Glomerular visceral epithelial cell (primary cell): Measurements from ENCODE around the gene SPIB.
"Not testable (repeated sequence)": the region's sequence is repeated elsewhere in the genome, so short reads cannot be mapped to it uniquely, and the experiment has no call there.

Experiments used
- DNase-seq: peaks from one replicate; pipeline ENCODE4 v3.0.0-alpha.2; 2016; ENCODE audit errors: extremely low spot score

SPIB gene

DNA sequence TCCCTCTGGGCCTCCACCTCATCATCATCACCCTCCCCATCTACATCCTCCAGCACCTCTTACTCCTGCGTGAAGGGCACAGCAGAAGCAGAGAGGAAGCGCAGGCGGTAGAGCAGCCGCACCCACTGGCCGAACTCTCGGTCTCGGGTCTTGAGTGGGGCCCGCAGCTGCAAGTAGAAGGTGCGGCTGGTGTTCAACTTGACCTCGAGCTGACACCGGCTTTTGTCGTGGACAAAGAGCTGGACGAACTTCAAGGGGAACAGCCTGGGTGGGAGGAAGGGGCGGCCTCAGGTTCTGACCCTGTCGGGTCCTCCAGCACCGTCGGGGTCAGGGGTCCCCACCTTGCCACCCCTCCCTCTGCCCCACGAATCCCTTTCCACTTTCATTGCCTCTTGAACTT lies 48.8 kb downstream of the SPIB start:
- no peak for DNase-seq

DNA sequence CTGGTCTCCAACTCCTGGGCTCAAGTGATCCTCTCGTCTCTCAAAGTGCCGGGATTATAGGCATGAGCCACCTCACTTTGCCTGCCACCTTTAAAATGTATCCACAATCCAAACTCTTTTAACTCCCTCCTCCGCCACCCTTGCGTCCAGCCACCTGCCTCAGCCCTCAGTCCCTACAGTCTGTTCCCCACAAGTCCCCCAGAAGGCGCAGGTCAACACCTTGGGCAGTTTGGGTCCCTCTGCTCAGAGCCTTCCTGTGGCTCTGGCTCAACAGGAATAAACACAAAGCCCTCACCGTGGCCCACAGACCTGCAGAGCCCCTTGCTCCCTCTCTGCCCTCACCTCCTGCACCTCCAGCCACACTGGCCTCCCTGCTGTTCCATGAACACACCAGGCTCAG lies 50.1 kb downstream of the SPIB start:
- no peak for DNase-seq

DNA sequence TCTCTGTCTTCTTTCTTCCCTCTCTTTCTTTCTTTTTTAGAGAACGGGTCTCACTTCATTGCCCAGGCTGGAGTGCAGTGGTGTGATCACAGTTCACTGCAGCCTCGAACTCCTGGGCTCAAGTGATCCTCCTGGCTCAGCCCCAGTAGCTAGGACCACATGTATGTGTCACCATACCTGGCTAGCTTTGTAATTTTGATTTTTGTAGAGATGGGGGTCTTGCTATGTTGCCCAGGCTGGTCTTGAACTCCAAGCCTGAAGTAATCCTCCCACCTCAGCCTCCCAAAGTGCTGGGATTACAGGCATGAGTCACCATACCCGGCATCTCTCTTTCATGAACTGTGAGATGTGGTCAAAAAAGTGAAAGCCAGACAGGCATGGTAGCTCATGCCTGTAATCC lies 54.6 kb downstream of the SPIB start:
- DNase-seq, result not testable (repeated sequence)

DNA sequence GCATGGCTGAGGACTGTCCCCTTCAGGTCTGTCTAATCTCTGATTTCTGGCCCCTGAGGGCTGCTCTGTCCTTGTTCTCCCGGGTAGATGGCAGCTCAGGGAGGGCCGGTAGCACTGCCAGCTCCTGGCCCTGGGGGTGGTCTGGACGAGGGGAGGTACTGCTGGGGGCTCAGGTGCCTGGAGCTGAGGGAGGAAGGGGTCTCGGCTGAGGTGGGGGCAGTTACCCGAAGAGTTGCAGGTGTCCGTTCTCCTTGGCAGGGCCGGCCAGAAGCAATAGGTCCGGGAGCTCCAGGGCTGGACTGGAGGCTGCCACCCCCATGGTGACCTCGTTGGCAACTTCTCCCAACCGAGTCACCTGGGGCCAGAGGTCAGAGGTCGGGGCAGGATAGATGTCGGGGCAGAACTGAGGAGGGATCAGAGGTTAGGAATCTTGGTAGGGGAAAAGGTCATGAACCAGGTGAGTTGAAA lies 56.4 kb downstream of the SPIB start:
- DNase-seq, result no peak

DNA sequence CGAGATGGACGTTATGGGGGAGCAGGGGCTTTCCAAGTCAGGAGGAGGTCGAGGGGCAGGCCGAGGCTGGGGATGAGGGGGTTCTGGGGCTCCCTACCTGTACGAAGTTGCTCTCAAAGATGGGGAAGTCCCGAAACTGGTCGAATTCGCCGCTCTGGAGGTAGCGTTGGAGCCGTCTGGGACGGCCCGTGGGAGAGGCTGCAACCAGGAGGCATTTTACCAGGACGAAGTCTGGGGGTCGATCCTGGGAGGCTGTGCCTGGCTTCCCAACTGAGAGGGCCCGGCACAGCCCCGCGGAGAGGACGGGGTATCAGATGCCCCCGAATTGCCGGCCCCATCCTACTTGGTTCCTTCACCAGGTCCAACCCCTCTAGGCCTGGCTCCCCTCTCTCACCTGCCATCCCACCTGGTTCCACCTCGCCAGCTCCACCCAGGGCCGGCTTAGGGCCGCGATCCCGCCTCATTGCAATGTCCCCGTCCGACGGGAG lies 57.0 kb downstream of the SPIB start:
- DNase-seq, result no peak

DNA sequence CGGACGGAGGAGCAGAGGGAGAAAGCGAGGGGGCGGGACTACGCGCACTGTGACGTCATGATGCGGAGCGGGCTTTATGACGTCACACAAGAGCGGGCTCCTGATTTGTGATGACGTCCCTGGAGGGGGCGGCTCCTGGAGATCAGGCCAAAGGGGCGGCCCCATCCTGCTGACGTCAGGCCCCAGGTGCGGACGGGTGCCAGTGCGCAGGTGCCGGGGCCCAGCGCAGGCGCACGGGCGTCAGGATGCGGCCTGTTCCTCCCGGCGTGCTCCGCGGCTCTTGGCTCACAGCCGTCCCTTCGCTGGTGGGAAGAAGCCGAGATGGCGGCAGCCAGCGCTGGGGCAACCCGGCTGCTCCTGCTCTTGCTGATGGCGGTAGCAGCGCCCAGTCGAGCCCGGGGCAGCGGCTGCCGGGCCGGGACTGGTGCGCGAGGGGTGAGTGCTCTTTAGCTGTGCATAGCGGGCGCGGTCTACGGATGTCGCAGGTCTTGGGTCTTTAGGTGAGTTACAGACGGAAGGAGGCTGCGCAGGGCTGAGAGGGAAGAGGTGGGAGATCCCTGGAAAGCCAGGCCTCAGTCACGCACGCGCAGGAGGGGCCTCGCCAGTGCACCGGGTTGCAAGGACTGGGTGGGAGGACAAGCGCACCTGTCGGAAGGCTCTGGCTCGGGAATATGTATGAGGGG lies 57.6 kb downstream of the SPIB start, which contains the start of the genes EMC10 and GARIN5A:
Gene EMC10 (plus strand): TSS at position 284 of the 683 bp plus-strand sequence. CDS start 38 bp downstream, at position 322.
Gene GARIN5A (minus strand): TSS at position 625 of the 683 bp plus-strand sequence. CDS start 460 bp downstream, at position 165.
- peak; percentile 95 for DNase-seq

DNA sequence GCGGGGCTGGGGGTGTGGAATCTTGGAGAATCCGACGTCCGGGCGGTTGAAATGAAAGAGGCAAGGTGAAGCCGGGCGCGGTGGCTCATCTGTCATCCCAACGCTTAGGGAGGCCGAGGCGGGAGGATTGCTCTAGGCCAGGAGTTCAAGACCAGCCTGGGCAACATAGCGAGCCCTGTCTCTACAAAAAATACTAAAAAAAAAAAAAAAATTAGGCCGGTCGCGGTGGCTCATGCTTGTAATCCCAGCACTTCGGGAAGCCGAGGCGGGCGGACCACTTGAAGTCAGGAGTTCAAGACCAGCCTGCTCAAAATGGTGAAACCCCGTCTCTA lies 58.1 kb downstream of the SPIB start:
- DNase-seq, result no peak

DNA sequence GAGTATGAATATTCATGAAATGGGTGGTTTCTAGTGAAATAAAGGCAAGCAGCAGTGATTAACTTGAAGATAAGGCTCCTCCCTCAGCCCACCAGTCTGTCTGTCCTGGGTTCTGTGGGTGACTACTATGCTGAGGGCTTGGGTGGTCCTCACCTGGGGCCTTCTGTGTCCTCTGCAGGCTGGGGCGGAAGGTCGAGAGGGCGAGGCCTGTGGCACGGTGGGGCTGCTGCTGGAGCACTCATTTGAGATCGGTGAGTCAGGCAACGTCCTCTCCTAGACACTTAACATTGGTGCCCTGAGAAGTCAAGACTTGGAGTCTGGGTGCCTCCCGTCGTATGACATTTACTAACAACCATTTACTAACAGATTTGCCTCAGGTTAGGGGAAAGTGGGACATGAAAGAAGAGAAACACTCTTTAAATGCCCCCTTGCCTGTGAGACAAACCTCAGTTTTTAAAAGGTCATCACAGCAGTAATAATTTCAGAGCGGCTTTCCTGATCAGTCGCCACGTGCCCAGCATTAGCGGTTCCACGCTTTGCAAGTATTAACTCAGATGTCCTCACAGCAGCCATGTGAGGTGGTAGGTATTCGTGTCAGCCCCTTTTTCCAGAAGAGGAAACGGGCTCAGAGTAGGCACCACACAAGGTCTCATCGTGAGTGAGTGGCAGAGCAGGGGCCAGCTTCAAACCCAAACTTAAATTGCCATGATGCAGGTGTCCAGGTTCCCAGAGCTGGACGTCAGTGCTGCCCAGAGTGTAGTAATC lies 59.2 kb downstream of the SPIB start:
- DNase-seq, result no peak

DNA sequence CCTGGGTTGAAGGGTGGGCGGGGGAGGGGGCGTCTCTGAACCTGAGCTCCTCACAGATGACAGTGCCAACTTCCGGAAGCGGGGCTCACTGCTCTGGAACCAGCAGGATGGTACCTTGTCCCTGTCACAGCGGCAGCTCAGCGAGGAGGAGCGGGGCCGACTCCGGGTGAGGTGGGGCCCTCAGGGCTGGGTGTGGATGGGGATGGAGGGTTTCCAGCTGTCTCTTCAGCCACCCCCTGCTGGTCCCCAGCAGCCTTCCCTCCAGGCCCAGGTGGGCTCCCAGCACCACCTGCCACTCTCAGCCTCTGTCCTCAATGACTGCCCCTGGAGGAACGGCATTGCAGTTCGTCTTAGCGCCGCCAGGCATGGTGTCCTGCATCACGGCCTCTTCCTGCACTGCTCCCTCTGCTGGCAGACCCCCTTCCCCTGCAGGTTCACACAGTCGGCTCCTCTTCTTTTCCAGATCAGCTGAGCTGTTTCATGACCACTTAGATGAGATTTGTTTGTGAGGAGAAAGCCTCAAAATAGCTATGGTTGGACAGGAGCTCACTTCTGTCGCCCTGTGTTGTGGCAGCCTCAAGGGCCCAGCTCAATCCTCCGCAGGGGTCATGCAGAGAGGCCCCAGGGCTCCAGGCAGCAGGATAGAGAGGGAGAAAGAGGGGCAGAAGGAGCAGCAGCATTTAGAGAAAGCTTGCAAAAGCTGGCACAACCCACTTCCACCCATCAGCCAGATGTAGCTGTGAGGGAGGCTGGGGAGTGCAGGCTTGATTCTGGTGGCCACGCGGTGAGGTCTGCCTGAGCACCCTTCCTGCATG lies 60.4 kb downstream of the SPIB start:
- no peak for DNase-seq

DNA sequence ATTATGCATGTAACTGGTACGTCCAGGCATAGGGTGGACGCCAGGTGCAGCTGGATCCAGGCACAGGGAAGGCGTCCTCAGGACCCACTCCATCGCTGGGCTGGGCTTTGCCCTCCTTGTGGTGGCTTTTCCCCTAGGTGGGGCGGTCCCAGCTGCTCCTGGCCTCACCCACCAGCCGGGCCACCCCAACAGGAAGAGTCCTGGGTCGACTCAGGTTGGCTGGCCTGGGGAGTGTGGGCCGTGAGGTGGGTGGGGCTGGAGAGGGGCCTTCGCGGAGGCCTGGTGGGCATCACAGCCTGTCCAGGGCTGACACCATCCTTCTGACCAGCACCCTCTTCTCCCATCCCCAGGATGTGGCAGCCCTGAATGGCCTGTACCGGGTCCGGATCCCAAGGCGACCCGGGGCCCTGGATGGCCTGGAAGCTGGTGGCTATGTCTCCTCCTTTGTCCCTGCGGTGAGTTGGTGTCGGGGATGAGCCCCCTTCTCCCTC lies 61.1 kb downstream of the SPIB start:
- DNase-seq, result no peak

DNA sequence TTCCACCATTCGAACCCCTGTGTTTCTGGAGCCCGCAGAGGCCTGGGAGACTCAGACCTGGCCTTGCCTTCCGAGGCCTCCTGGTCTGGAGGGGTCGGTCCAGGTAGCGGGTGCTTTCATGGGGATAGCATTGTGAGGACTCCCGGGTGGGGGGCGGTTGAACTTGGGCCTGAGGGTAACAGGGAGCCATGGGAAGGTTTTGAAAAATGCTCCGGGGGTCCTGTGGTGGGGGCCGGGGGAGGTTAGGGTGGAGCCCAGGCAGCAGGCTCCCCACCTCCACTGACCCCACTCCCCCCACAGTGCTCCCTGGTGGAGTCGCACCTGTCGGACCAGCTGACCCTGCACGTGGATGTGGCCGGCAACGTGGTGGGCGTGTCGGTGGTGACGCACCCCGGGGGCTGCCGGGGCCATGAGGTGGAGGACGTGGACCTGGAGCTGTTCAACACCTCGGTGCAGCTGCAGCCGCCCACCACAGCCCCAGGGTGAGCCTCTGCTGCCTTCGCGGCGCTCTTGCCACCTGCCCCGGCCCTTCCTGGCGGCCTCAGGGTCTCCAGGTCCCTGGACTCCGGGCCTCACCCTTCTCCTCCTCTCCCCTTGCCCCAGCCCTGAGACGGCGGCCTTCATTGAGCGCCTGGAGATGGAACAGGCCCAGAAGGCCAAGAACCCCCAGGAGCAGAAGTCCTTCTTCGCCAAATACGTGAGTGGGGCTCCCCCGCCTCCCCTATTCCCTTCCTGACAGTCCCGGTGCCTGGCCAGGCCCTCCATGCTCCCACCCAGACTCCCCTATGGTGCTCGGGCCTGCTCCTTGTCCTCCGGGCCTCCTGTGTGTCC lies 61.8 kb downstream of the SPIB start:
- DNase-seq, result no peak
